Astrocyte of the cerebellum (primary cell): ENCODE results near the gene ALDH1A2.
A peak's percentile ranks its signal among the peaks of the same experiment; 100 is the strongest.
"Not testable (repeated sequence)": the region's sequence is repeated elsewhere in the genome, so short reads cannot be mapped to it uniquely, and the experiment has no call there.

Experiments used
- DNase-seq: peaks from one replicate; pipeline ENCODE4 v3.0.0-alpha.2; 2011; ENCODE audit warnings: low read depth
- H3K4me3 ChIP-seq: 2 replicates; pipeline ENCODE4 v1.5.1; 2011; ENCODE audit warnings: mild to moderate bottlenecking, low read depth, low read length, moderate library complexity
- CTCF ChIP-seq: IDR thresholded peaks from 2 replicates; pipeline ENCODE4 v1.5.1; 2012; ENCODE audit warnings: low read length, low read depth, moderate library complexity, mild to moderate bottlenecking; ENCODE audit errors: missing control alignments
- in situ Hi-C: cut with HindIII; loops from 2 replicates; pipeline ENCODE4 v1.10.0; 2017; ENCODE audit warnings: low sequenced_read_pairs

ALDH1A2 gene

GRCh38 chr15:58065445-58066041, at the start of gene ALDH1A2:
ALDH1A2 (minus strand) TSS chr15:58065711; CDS start chr15:58065650, 61 bp downstream.
- H3K4me3 ChIP-seq = peak within 1 kb of the TSS; percentile 34
- in situ Hi-C loops = no loop called here
- no peak for TF ChIP-seq CTCF
- DNase-seq = no peak

GRCh38 chr15:58114812-58115211, 49.3 kb upstream of the ALDH1A2 start:
- no peak for DNase-seq
- no peak for TF ChIP-seq CTCF
- in situ Hi-C loops = loop anchor here (25.0 kb wide), 1 partner anchor 103 kb away; no protein-coding TSS in a partner anchor
- no peak overlapping the region for H3K4me3 ChIP-seq

GRCh38 chr15:58114388-58114787, 48.9 kb upstream of the ALDH1A2 start:
- in situ Hi-C loops = loop anchor here (25.0 kb wide), 1 partner anchor 102 kb away; no protein-coding TSS in a partner anchor
- H3K4me3 ChIP-seq = no peak overlapping the region
- DNase-seq = no peak
- no peak for TF ChIP-seq CTCF

GRCh38 chr15:58113358-58113757, 47.8 kb upstream of the ALDH1A2 start:
- H3K4me3 ChIP-seq, DNase-seq: not testable (repeated sequence)
- in situ Hi-C loops = loop anchor here (25.0 kb wide), 1 partner anchor 101 kb away; no protein-coding TSS in a partner anchor

GRCh38 chr15:58111718-58112104, 46.2 kb upstream of the ALDH1A2 start:
- in situ Hi-C loops = loop anchor here (25.0 kb wide), 1 partner anchor 99 kb away; no protein-coding TSS in a partner anchor
- no peak overlapping the region for H3K4me3 ChIP-seq
- no peak for DNase-seq
- no peak for TF ChIP-seq CTCF

- in situ Hi-C loops = loop anchor here (25.0 kb wide), 1 partner anchor 99 kb away; no protein-coding TSS in a partner anchor
- DNase-seq = no peak
- H3K4me3 ChIP-seq = no peak overlapping the region
- TF ChIP-seq CTCF = no peak
These were observed 45.6 kb upstream of the ALDH1A2 start for GRCh38 chr15:58110999-58111717.

GRCh38 chr15:58109419-58109818, 43.9 kb upstream of the ALDH1A2 start:
- in situ Hi-C loops = loop anchor here (25.0 kb wide), 1 partner anchor 97 kb away; no protein-coding TSS in a partner anchor
- no peak overlapping the region for H3K4me3 ChIP-seq
- no peak for TF ChIP-seq CTCF
- no peak for DNase-seq
